GM12875 (cell line): Measurements from ENCODE around the gene MRPL34.

Experiments
- H3K4me3 ChIP-seq: one replicate; pipeline ENCODE4 v1.5.1; 2011; ENCODE audit warnings: low read depth, low read length, control low read depth
- CTCF ChIP-seq: IDR thresholded peaks from 2 replicates; pipeline ENCODE4 v1.5.1; 2011; ENCODE audit warnings: low read depth, mild to moderate bottlenecking, control low read depth, inconsistent platforms, low read length, moderate library complexity, borderline replicate concordance; ENCODE audit not compliant: insufficient read depth

MRPL34 gene

GRCh38 chr19:17335575-17335974 is 29.9 kb downstream of the MRPL34 start:
- TF ChIP-seq CTCF, result no peak
- no peak overlapping the region for H3K4me3 ChIP-seq

- H3K4me3 ChIP-seq, result peak within 1 kb of the TSS; percentile 78
- no peak for TF ChIP-seq CTCF
Observed at GRCh38 chr19:17336872-17337674, 31.4 kb downstream of the MRPL34 start, which contains the start of gene GTPBP3. Gene GTPBP3 (plus strand): TSS chr19:17337553. CDS start chr19:17337612, 59 bp downstream.

- no peak for TF ChIP-seq CTCF
- peak overlapping the region; percentile 78 for H3K4me3 ChIP-seq
Observed at GRCh38 chr19:17337675-17338432, 32.2 kb downstream of the MRPL34 start.

- TF ChIP-seq CTCF, result no peak
- peak overlapping the region; percentile 78 for H3K4me3 ChIP-seq
Observed at GRCh38 chr19:17338433-17339078, 32.9 kb downstream of the MRPL34 start.

GRCh38 chr19:17339088-17339741 is 33.5 kb downstream of the MRPL34 start:
- no peak overlapping the region for H3K4me3 ChIP-seq
- TF ChIP-seq CTCF, result no peak

- H3K4me3 ChIP-seq, result no peak overlapping the region
- TF ChIP-seq CTCF, result no peak
Observed at GRCh38 chr19:17340302-17340870, 34.7 kb downstream of the MRPL34 start.
